ENCODE results near the gene CSK.

CSK gene

DNA sequence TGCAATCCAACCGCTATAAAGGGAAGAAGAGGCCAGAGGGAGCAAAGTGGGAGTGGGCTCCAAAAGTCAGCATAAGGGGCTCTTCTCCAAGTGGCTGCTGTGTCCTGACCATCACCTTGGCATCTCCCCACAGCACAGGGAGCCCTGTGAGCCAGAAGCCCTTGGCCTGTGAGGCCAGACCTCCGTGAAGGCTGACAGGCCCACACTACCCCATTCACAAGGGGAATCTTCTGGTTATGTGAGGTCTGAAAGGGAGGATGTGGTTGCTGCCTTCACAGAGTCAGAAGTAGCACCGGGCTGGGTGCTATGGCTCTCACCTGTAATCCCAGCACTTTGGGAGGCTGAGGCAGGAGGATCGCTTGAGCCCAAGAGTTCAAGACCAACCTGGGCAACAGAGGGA, 63.7 kb downstream of the CSK start:
- DNase-seq: no peak

DNA sequence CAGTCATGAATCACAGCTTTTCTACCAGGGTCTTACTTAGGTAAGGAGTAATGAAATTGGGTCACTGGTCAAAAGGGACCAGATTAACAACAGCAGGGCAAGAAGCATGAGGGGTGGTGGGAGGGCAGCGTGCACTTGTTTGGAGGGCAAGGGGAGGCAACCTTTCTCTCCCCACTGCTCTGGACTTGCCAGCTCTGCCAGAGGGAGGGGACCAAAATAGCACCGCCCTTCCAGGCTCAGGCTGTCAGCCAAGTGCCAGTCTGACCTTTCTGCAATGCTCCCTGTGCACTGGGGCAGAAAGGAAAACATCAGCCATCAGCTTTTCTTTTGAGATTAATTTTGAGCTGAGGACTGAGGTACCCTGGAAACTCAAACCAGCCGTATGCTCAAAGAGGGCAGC, 65.6 kb downstream of the CSK start:
- no peak for DNase-seq

DNA sequence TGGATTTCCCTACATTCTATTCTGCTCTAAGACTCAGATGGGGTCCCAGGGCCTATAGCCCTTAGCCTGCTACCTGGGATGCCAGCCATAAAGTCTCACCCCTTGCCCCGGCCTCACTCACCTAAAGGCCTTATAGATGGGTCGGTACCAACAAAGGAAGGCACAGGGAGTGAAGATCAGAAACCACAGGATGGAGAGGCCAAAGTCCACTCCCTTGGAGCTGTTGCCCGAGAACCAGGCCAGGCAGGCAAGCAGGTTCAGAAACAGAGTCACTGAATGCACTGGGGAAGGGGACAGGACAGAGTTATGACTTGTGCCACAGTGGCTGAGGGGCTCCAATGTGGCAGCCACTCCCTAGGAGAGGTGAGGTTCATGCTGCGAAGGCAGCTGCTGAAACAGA, 68.5 kb downstream of the CSK start:
- DNase-seq: no peak

- DNase-seq: no peak
These were observed 70.1 kb downstream of the CSK start for GRCh38 chr15:74851960-74852359.

Data from activated T-cell treated with anti-CD3 and anti-CD28 coated beads, Interleukin-2, amount 50 U/mL, for 1 hour (primary cell).